H9 (cell line): ENCODE data around the gene SCRN1. TPM values are rescaled to one million over a fixed set of nuclear protein-coding genes. Genes with fewer than 3 reads are reported as not detected.

Experiments used
- DNase-seq: peaks from one replicate; pipeline ENCODE4 v3.0.0-alpha.2; 2017
- H2AFZ ChIP-seq: one replicate; pipeline ENCODE4 v1.6.1; 2013; ENCODE audit warnings: mild to moderate bottlenecking, low read length, control low read depth, moderate library complexity
- H2AK5ac ChIP-seq: 2 replicates; pipeline ENCODE4 v1.6.1; 2013; ENCODE audit warnings: low read length, control low read depth, mixed read lengths; ENCODE audit not compliant: insufficient read length
- H2BK120ac ChIP-seq: one replicate; pipeline ENCODE4 v1.6.1; 2013; ENCODE audit warnings: low read depth, mild to moderate bottlenecking, low read length, control low read depth, inconsistent platforms; ENCODE audit not compliant: poor library complexity, severe bottlenecking
- H2BK12ac ChIP-seq: 2 replicates; pipeline ENCODE4 v1.6.1; 2013; ENCODE audit warnings: low read length, control low read depth, mixed read lengths, low read depth; ENCODE audit not compliant: insufficient read length
- H2BK15ac ChIP-seq: 2 replicates; pipeline ENCODE4 v1.6.1; 2013; ENCODE audit warnings: low read depth, low read length, control low read depth
- H2BK20ac ChIP-seq: one replicate; pipeline ENCODE4 v1.6.1; 2013; ENCODE audit warnings: low read depth, mild to moderate bottlenecking, low read length, control low read depth, inconsistent platforms; ENCODE audit not compliant: poor library complexity, severe bottlenecking
- H2BK5ac ChIP-seq: 2 replicates; pipeline ENCODE4 v1.6.1; 2013; ENCODE audit warnings: low read length, control low read depth, mixed read lengths; ENCODE audit not compliant: insufficient read length
- H3K14ac ChIP-seq: 2 replicates; pipeline ENCODE4 v1.6.1; 2013; ENCODE audit warnings: low read length, control low read depth; ENCODE audit not compliant: insufficient read depth
- H3K18ac ChIP-seq: 2 replicates; pipeline ENCODE4 v1.6.1; 2013; ENCODE audit warnings: low read depth, mild to moderate bottlenecking, mixed read lengths, low read length, control low read depth; ENCODE audit not compliant: insufficient read length
- H3K23ac ChIP-seq: 2 replicates; pipeline ENCODE4 v1.6.1; 2013; ENCODE audit warnings: low read length, control low read depth, mixed read lengths, low read depth; ENCODE audit not compliant: insufficient read length
- H3K23me2 ChIP-seq: 2 replicates; pipeline ENCODE4 v1.6.1; 2013; ENCODE audit warnings: low read depth, mild to moderate bottlenecking, mixed read lengths, low read length, control low read depth; ENCODE audit not compliant: insufficient read length, poor library complexity, severe bottlenecking
- H3K27ac ChIP-seq: 2 replicates; pipeline ENCODE4 v1.5.1; 2013; ENCODE audit warnings: low read length, control low read depth, mixed read lengths, low read depth; ENCODE audit not compliant: insufficient read length
- H3K27me3 ChIP-seq: 2 replicates; pipeline ENCODE4 v1.6.1; 2013; ENCODE audit warnings: low read length, control low read depth, inconsistent platforms; ENCODE audit not compliant: insufficient read depth
- H3K4ac ChIP-seq: 2 replicates; pipeline ENCODE4 v1.6.1; 2013; ENCODE audit warnings: low read depth, mild to moderate bottlenecking, control low read depth, inconsistent platforms, low read length, moderate library complexity
- H3K4me1 ChIP-seq: 2 replicates; pipeline ENCODE4 v1.6.1; 2013; ENCODE audit warnings: low read length, control low read depth, inconsistent platforms; ENCODE audit not compliant: insufficient read depth
- H3K4me2 ChIP-seq: 2 replicates; pipeline ENCODE4 v1.6.1; 2013; ENCODE audit warnings: low read length, control low read depth, mixed read lengths; ENCODE audit not compliant: insufficient read length, insufficient read depth
- H3K56ac ChIP-seq: 2 replicates; pipeline ENCODE4 v1.6.1; 2013; ENCODE audit warnings: low read depth, mild to moderate bottlenecking, mixed read lengths, low read length, control low read depth; ENCODE audit not compliant: insufficient read length
- H3K79me1 ChIP-seq: 2 replicates; pipeline ENCODE4 v1.6.1; 2013; ENCODE audit warnings: low read depth, mild to moderate bottlenecking, moderate library complexity, low read length, control low read depth, inconsistent platforms; ENCODE audit not compliant: insufficient read depth, poor library complexity, severe bottlenecking
- H3K79me2 ChIP-seq: 2 replicates; pipeline ENCODE4 v1.6.1; 2013; ENCODE audit warnings: low read length, control low read depth, inconsistent platforms; ENCODE audit not compliant: insufficient read depth
- H3K9ac ChIP-seq: 2 replicates; pipeline ENCODE4 v1.6.1; 2013; ENCODE audit warnings: low read length, control low read depth, mixed read lengths; ENCODE audit not compliant: insufficient read length; ENCODE audit errors: extremely low read depth
- H3K9me3 ChIP-seq: one replicate; pipeline ENCODE4 v1.6.1; 2013; ENCODE audit warnings: low read depth, low read length, inconsistent platforms; ENCODE audit not compliant: control insufficient read depth
- H3T11ph ChIP-seq: one replicate; pipeline ENCODE4 v1.6.1; 2013; ENCODE audit warnings: mild to moderate bottlenecking, low read length, control low read depth, inconsistent platforms
- H4K20me1 ChIP-seq: one replicate; pipeline ENCODE4 v1.6.1; 2013; ENCODE audit not compliant: control insufficient read depth, insufficient read length, insufficient read depth
- H4K5ac ChIP-seq: 2 replicates; pipeline ENCODE4 v1.6.1; 2013; ENCODE audit warnings: low read depth, mild to moderate bottlenecking, mixed read lengths, low read length, control low read depth; ENCODE audit not compliant: insufficient read length
- H4K8ac ChIP-seq: replicated peaks from 2 replicates; pipeline ENCODE4 v1.6.1; 2013; ENCODE audit warnings: low read length, control low read depth, mixed read lengths, low read depth; ENCODE audit not compliant: insufficient read length
- H4K91ac ChIP-seq: 2 replicates; pipeline ENCODE4 v1.6.1; 2013; ENCODE audit warnings: low read depth, mild to moderate bottlenecking, moderate library complexity, mixed read lengths, low read length, control low read depth; ENCODE audit not compliant: insufficient read length
- H3K27ac Mint-ChIP-seq, 3 experiments: 2 replicates in 2 of 3; 3 replicates in 1 of 3; pipeline ENCODE4 v1.8.0; 2020 to 2021; ENCODE audit warnings: mixed read lengths in 3 of 3, mild to moderate bottlenecking in 1 of 3, moderate library complexity in 1 of 3
- H3K27me3 Mint-ChIP-seq: 2 replicates; pipeline ENCODE4 v1.8.0; 2021; ENCODE audit warnings: low read depth, mild to moderate bottlenecking, moderate library complexity, mixed read lengths
- H3K36me3 Mint-ChIP-seq, 3 experiments: 2 replicates in 2 of 3; 3 replicates in 1 of 3; pipeline ENCODE4 v1.8.0; 2020 to 2021; ENCODE audit warnings: low read depth in 3 of 3, mixed read lengths in 3 of 3; ENCODE audit not compliant: insufficient read depth in 1 of 3
- H3K4me1 Mint-ChIP-seq, 2 experiments: 2 replicates each; pipeline ENCODE4 v1.8.0; 2020; ENCODE audit warnings: mixed read lengths in 2 of 2
- H3K4me3 Mint-ChIP-seq, 2 experiments: 2 replicates in 1 of 2; 3 replicates in 1 of 2; pipeline ENCODE4 v1.8.0; 2020 to 2021; ENCODE audit warnings: mild to moderate bottlenecking in 2 of 2, mixed read lengths in 2 of 2, moderate library complexity in 1 of 2
- H3K9me3 Mint-ChIP-seq, 2 experiments: 2 replicates in 1 of 2; 3 replicates in 1 of 2; pipeline ENCODE4 v1.8.0; 2020; ENCODE audit warnings: mild to moderate bottlenecking in 2 of 2, mixed read lengths in 2 of 2, moderate library complexity in 1 of 2
- WGBS: extraction: QIAGEN DNeasy Blood & Tissue Kit; methylation state at CpG from one replicate; pipeline ENCODE4 v1.1.7; 2013; ENCODE audit warnings: missing lambda C conversion rate, low lambda C conversion rate, mixed read lengths; ENCODE audit not compliant: insufficient read length; ENCODE audit errors: extremely low coverage; 5-methylcytosine and 5-hydroxymethylcytosine counted together
- total RNA-seq: library from RNA; stranded (reverse); gene quantifications from 2 replicates; pipeline ENCODE4 v1.2.1, GENCODE V29; 2021
- TF ChIP-seq, protein P1 (sequence below): fragments of 200-600 bp; sonication (generic); conservative IDR thresholded peaks from 3 replicates; pipeline ENCODE4 v1.8.0; 2021; ENCODE audit warnings: antibody characterized with exemption, mild to moderate bottlenecking

Gene SCRN1
- total RNA-seq, 1 experiment from 2014 or later, result 101 TPM

DNA sequence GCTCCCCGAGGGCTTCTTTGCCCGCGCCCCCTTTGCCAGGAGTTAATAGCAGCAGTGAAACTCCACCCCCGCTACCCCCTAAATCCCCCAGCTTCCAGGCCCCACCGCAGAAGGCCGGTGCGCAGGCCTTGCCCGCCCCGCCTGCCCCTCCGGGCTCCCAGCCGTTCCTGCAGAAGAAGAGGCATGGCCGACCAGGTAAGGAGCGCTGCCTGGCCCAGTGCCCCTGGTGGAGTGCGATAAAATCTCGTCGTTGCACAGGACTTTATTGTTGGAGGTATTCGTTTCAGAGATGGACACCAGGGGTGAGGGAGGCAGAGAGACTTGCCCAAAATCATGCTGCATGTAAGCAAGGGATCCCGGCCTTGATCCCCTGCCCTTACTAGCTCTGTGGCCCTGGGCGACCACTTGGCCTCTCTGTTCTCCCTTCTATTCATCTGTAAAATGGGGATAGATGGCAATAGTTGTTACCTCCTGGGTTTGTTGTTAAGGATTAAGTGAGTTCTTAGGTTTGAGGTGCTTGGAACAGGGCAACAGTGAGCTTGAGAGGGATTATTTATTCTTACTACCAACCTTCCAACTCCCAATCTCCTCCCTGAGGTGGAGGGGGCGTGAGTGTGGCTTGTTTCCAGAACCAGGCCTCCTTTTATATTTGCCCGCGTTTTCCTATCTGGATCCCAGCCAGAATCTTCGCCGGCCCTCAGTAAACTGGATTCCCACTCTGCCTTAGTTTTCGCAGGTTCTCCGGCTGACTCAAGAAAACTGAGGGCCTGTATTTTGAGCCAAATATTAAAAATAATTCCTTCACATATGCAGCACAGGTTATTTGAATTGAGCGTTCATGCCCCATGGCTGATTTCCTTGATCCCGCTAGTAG, 105.0 kb downstream of the SCRN1 start:
- Histone ChIP-seq H3K4ac (no peak overlapping the region), H3T11ph (no peak overlapping the region), H2AK5ac (no peak overlapping the region), H4K20me1 (no peaks in the 10 kb centered on the region), H2BK15ac (no peak overlapping the region), H3K23me2 (no peaks in the 10 kb centered on the region), H4K5ac (no peak overlapping the region), H2BK12ac (no peak overlapping the region), H3K4me2 (peak overlapping the region; percentile 59), H3K27me3 (no peaks in the 10 kb centered on the region), H2BK5ac (no peak overlapping the region), H3K9ac (peak overlapping the region; percentile 9), H2BK20ac (no peak overlapping the region), H3K23ac (no peak overlapping the region), H3K79me2 (no peaks in the 10 kb centered on the region), H3K18ac (no peak overlapping the region), H3K27ac (no peak overlapping the region), H3K4me1 (peaks cover 4% of the 10 kb centered on the region; the same call in 1 of the 2 replicates), H3K14ac (no peak overlapping the region), H3K56ac (no peak overlapping the region), H4K8ac (no peak overlapping the region), H3K79me1 (no peaks in the 10 kb centered on the region), H2BK120ac (no peak overlapping the region), H3K9me3 (no peaks in the 10 kb centered on the region), H4K91ac (no peak overlapping the region), H2AFZ (no peak overlapping the region)
- TF ChIP-seq, protein P1, sequence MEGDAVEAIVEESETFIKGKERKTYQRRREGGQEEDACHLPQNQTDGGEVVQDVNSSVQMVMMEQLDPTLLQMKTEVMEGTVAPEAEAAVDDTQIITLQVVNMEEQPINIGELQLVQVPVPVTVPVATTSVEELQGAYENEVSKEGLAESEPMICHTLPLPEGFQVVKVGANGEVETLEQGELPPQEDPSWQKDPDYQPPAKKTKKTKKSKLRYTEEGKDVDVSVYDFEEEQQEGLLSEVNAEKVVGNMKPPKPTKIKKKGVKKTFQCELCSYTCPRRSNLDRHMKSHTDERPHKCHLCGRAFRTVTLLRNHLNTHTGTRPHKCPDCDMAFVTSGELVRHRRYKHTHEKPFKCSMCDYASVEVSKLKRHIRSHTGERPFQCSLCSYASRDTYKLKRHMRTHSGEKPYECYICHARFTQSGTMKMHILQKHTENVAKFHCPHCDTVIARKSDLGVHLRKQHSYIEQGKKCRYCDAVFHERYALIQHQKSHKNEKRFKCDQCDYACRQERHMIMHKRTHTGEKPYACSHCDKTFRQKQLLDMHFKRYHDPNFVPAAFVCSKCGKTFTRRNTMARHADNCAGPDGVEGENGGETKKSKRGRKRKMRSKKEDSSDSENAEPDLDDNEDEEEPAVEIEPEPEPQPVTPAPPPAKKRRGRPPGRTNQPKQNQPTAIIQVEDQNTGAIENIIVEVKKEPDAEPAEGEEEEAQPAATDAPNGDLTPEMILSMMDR, result peak; percentile 47
- H3K27ac Mint-ChIP-seq, result peak overlapping the region; percentile 46 to 77 (median 59); a peak in 6 of 7 replicates
- peaks cover 0 to 17% (median 12%) of the 10 kb centered on the region in 3 experiments; a peak in 5 of 7 replicates for H3K36me3 Mint-ChIP-seq
- DNase-seq, result peak; percentile 79
- H3K4me3 Mint-ChIP-seq, result peak overlapping the region; percentile 76 to 84
- no peaks in the 10 kb centered on the region for H3K27me3 Mint-ChIP-seq
- no CpG with 5 or more reads among the region's 28 CpGs for WGBS
- H3K4me1 Mint-ChIP-seq, result peaks cover 28 to 33% of the 10 kb centered on the region in 2 experiments
- no peaks in the 10 kb centered on the region for H3K9me3 Mint-ChIP-seq
